GM12878 (cell line): ENCODE results near the gene PRRT1B. TPM values are rescaled to one million over a fixed set of nuclear protein-coding genes. Genes with fewer than 3 reads are reported as not detected.

Experiments used
- ATAC-seq: fragments of 200-7000 bp; cut with Tn5 transposase; 3 replicates; pipeline ENCODE4 v1.9.1; 2020; ENCODE audit warnings: mild to moderate bottlenecking, moderate library complexity
- BruUV-seq: library from RNA; stranded (reverse); fragments of 400-500 nt; replicated peaks from 2 replicates; lab custom pipeline; 2021; lab: Mats Ljungman, UMichigan
- CTCF ChIA-PET: fragments of 300-600 bp; sonication (Branson Sonifier 250); formaldehyde crosslinking; extraction: SDS; loops from one replicate; lab custom pipeline; 2021; ENCODE audit warnings: inconsistent platforms; lab: Yijun Ruan, JAX
- POLR2A ChIA-PET: fragments of 350-600 bp; formaldehyde crosslinking; extraction: SDS; loops from one replicate; lab custom pipeline; 2021; ENCODE audit warnings: inconsistent platforms; lab: Charles Lee
- RAD21 ChIA-PET: fragments of 300-600 bp; sonication (Branson Sonifier 250); formaldehyde crosslinking; loops from one replicate; lab custom pipeline; 2023; ENCODE audit warnings: antibody characterized with exemption; ENCODE audit not compliant: unreplicated experiment; lab: Charles Lee
- SMC1A ChIA-PET: fragments of 300-600 bp; sonication (Branson Sonifier 250); formaldehyde crosslinking; loops from one replicate; lab custom pipeline; 2023; ENCODE audit not compliant: unreplicated experiment, uncharacterized antibody; lab: Charles Lee
- DNase-seq: peaks from one replicate; pipeline ENCODE4 v3.0.0-alpha.2; 2011; ENCODE audit warnings: low read depth, low spot score
- FAIRE-seq: peaks from 3 replicates; lab custom pipeline; 2011; peaks lifted over from hg19 to GRCh38; lab: Jason Lieb, UNC
- H2AFZ ChIP-seq: 2 replicates; pipeline ENCODE4 v1.6.0; 2011; ENCODE audit warnings: low read depth, low read length, control low read depth; ENCODE audit not compliant: control insufficient read depth
- H3K27ac ChIP-seq: 2 replicates; pipeline ENCODE4 v1.5.1; 2011; ENCODE audit warnings: control low read depth; ENCODE audit not compliant: control insufficient read depth, insufficient read depth
- H3K27me3 ChIP-seq, 2 experiments: replicated peaks in 1 of 2; 2 replicates each; pipeline versions ENCODE4 v1.6.0 to v1.6.1; 2011; ENCODE audit warnings: low read length in 1 of 2; ENCODE audit not compliant: control insufficient read depth in 2 of 2, insufficient read depth in 2 of 2
- H3K36me3 ChIP-seq, 2 experiments: 2 replicates each; pipeline ENCODE4 v1.5.1; 2011; ENCODE audit warnings: low read length in 1 of 2; ENCODE audit not compliant: control insufficient read depth in 2 of 2, insufficient read depth in 2 of 2
- H3K4me1 ChIP-seq: 2 replicates; pipeline ENCODE4 v1.6.1; 2011; ENCODE audit warnings: mild to moderate bottlenecking, low read length, moderate library complexity, mixed read lengths; ENCODE audit not compliant: control insufficient read depth, insufficient read depth
- H3K4me2 ChIP-seq: 2 replicates; pipeline ENCODE4 v1.6.0; 2011; ENCODE audit warnings: control low read depth; ENCODE audit not compliant: control insufficient read depth, insufficient read depth
- H3K4me3 ChIP-seq: fragments of 200-600 bp; sonication (generic); 2 replicates; pipeline ENCODE4 v1.5.1; 2016
- H3K79me2 ChIP-seq: 2 replicates; pipeline ENCODE4 v1.6.0; 2011; ENCODE audit warnings: low read length; ENCODE audit not compliant: control insufficient read depth, insufficient read depth
- H3K9ac ChIP-seq: 2 replicates; pipeline ENCODE4 v1.8.0; 2011; ENCODE audit warnings: low read length, control low read depth, mixed read lengths; ENCODE audit not compliant: control insufficient read depth, insufficient read depth
- H3K9me3 ChIP-seq: replicated peaks from 3 replicates; pipeline ENCODE4 v1.5.1; 2011; ENCODE audit warnings: mild to moderate bottlenecking, low read length; ENCODE audit not compliant: control insufficient read depth, insufficient read depth
- H4K20me1 ChIP-seq: 2 replicates; pipeline ENCODE4 v1.6.0; 2011; ENCODE audit not compliant: control insufficient read depth, insufficient read depth
- ATF7 ChIP-seq: fragments of 450-650 bp; IDR thresholded peaks from 2 replicates; pipeline ENCODE4 v1.6.1; 2016; ENCODE audit warnings: low read depth, mild to moderate bottlenecking
- BACH1 ChIP-seq: fragments of 450-650 bp; IDR thresholded peaks from 2 replicates; pipeline ENCODE4 v1.6.1; 2017; ENCODE audit warnings: mild to moderate bottlenecking, borderline replicate concordance
- FOXK2 ChIP-seq: fragments of 450-650 bp; IDR thresholded peaks from 2 replicates; pipeline ENCODE4 v1.6.1; 2017; ENCODE audit warnings: mild to moderate bottlenecking, moderate library complexity
- HDAC6 ChIP-seq: fragments of 200-600 bp; sonication (generic); IDR thresholded peaks from one replicate; pipeline ENCODE4 v1.8.0; 2017; ENCODE audit warnings: antibody characterized with exemption; ENCODE audit not compliant: unreplicated experiment
- KLF5 ChIP-seq: fragments of 450-650 bp; IDR thresholded peaks from 2 replicates; pipeline ENCODE4 v1.6.1; 2014; ENCODE audit warnings: mild to moderate bottlenecking; ENCODE audit not compliant: partially characterized antibody
- NR2C1 ChIP-seq: fragments of 450-650 bp; IDR thresholded peaks from 2 replicates; pipeline ENCODE4 v1.6.1; 2017; ENCODE audit warnings: antibody characterized with exemption, mild to moderate bottlenecking, moderate library complexity
- PML ChIP-seq: IDR thresholded peaks from 2 replicates; pipeline ENCODE4 v1.6.1; 2012; ENCODE audit warnings: low read length, inconsistent platforms
- POLR2AphosphoS2 ChIP-seq: IDR thresholded peaks from 2 replicates; pipeline ENCODE4 v1.6.1; 2011; ENCODE audit warnings: low read depth, mild to moderate bottlenecking, low read length, improper control_type of control experiment, moderate library complexity
- PRDM15 ChIP-seq: fragments of 450-650 bp; formaldehyde crosslinking; IDR thresholded peaks from 2 replicates; pipeline ENCODE4 v1.4.0; 2020; ENCODE audit warnings: mild to moderate bottlenecking, moderate library complexity
- RB1 ChIP-seq: fragments of 450-650 bp; formaldehyde crosslinking; IDR thresholded peaks from 2 replicates; pipeline ENCODE4 v1.6.1; 2017; ENCODE audit warnings: mild to moderate bottlenecking, borderline replicate concordance
- RBBP5 ChIP-seq: fragments of 200-600 bp; sonication (generic); conservative IDR thresholded peaks from 2 replicates; pipeline ENCODE4 v1.6.1; 2016
- SMAD1 ChIP-seq: fragments of 450-650 bp; IDR thresholded peaks from 2 replicates; pipeline ENCODE4 v1.6.1; 2018; ENCODE audit warnings: mild to moderate bottlenecking, low read depth; ENCODE audit not compliant: partially characterized antibody
- SP1 ChIP-seq: IDR thresholded peaks from one replicate; pipeline ENCODE4 v1.6.1; 2011; ENCODE audit warnings: low read depth, low read length
- TAF1 ChIP-seq: IDR thresholded peaks from 2 replicates; pipeline ENCODE4 v1.6.1; 2011; ENCODE audit warnings: mild to moderate bottlenecking, low read depth, low read length, borderline replicate concordance
- WGBS: methylation state at CpG from one replicate; pipeline ENCODE4 v1.1.6; 2016; ENCODE audit warnings: low lambda C conversion rate; ENCODE audit not compliant: insufficient replicate concordance, insufficient coverage; ENCODE audit errors: missing lambda C conversion rate; 5-methylcytosine and 5-hydroxymethylcytosine counted together
- in situ Hi-C: fragments of 300-500 bp; cut with MboI; formaldehyde crosslinking; loops from 9 replicates; pipeline ENCODE4 v1.14.3; 2018; ENCODE audit warnings: mixed read lengths
- intact Hi-C: fragments of 100-400 bp; cut with micrococcal nuclease; formaldehyde crosslinking; loops from one replicate; pipeline ENCODE4 v1.14.2; 2022; ENCODE audit not compliant: unreplicated experiment
- polyA plus RNA-seq, 11 experiments: library from polyadenylated mRNA; depleted of rRNA in 4 of 11; unstranded in 6 of 11; stranded (reverse) in 5 of 11; fragments of >200 nt; fragmentation: Nextera tagmentation in 4 of 11; fragmentation: Illumina TruSeq in 1 of 11; extraction: Ambion mirVana in 4 of 11; extraction: Trizol in 1 of 11; gene quantifications; 1 replicate in 1 of 11; 2 replicates in 10 of 11; pipeline versions ENCODE4 v1.2.1 to v1.2.3, GENCODE V29; 2011 to 2016; ENCODE audit warnings: inconsistent platforms in 2 of 11, missing spikeins in 2 of 11, low read depth in 1 of 11
- total RNA-seq, 4 experiments: library from RNA; depleted of rRNA in 3 of 4; stranded (reverse); fragments of >200 nt in 3 of 4; fragmentation: Illumina TruSeq in 1 of 4; extraction: Trizol in 1 of 4; gene quantifications; 2 replicates each; pipeline versions ENCODE4 v1.2.1 to v1.2.3, GENCODE V29; 2013 to 2021

The PRRT1B gene
- total and polyA plus RNA-seq, 10 of the 15 experiments (the other 5 are each of a cell fraction or from before 2014, with no cell fraction given): not detected

DNA sequence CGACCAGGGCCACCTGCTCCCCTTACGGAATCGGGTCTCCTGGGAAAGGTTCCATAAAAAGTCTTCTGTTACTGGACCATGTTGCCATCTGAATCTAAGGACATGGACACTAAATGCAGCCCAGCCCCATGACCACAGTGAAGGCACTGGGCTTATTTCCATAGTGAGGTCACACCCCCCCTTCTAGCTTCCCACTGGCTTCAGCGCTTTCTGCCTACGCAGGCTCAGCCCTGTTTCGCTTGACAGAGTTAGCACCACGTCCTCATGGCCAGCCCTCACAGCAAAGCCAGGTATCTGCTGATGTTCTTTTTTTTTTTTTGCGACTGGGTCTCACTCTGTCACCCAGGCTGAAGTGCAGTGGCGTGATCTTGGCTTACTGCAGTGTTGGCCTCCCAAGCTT lies 28.4 kb upstream of the PRRT1B start:
- Histone ChIP-seq H2AFZ (no peak overlapping the region), H4K20me1 (no peaks in the 10 kb centered on the region), H3K4me2 (no peak overlapping the region), H3K36me3 (peaks cover 13 to 23% of the 10 kb centered on the region in 2 experiments; a peak in 3 of 4 replicates), H3K4me3 (no peak overlapping the region), H3K79me2 (no peaks in the 10 kb centered on the region), H3K4me1 (no peaks in the 10 kb centered on the region), H3K9me3 (no peaks in the 10 kb centered on the region), H3K27ac (no peak overlapping the region), H3K9ac (no peak overlapping the region), H3K27me3 (no peaks in the 10 kb centered on the region)
- in situ Hi-C loops (no loop called here), intact Hi-C loops (no loop called here)
- FAIRE-seq (no peak), DNase-seq (no peak), ATAC-seq (no peak)
- ChIA-PET SMC1A (no interaction called here), CTCF (no interaction called here), RAD21 (no interaction called here), POLR2A (no interaction called here)
- WGBS: 90% methylated on average over 9 of the region's 9 CpGs
- TF ChIP-seq NR2C1: no peak
- no peak for TF ChIP-seq RB1
- no peak for TF ChIP-seq TAF1
- TF ChIP-seq RBBP5: no peak
- no peak for TF ChIP-seq SP1
- no peak for TF ChIP-seq PRDM15 (CRISPR knock-in tag)
- TF ChIP-seq PML: no peak
- no peak for TF ChIP-seq BACH1
- no peak for TF ChIP-seq ATF7
- TF ChIP-seq SMAD1: no peak
- no peak for TF ChIP-seq POLR2AphosphoS2
- no peak for TF ChIP-seq HDAC6
- TF ChIP-seq FOXK2: no peak
- TF ChIP-seq KLF5: no peak
- no TSS peak for BruUV-seq
